Measurements from ENCODE around the gene NECAP2. TPM values are rescaled to one million over a fixed set of nuclear protein-coding genes. Genes with fewer than 3 reads are reported as not detected.
A peak's percentile ranks its signal among the peaks of the same experiment; 100 is the strongest.

The NECAP2 gene
- polyA plus RNA-seq, 3 donors: 78.9 to 223 (median 183) TPM

DNA sequence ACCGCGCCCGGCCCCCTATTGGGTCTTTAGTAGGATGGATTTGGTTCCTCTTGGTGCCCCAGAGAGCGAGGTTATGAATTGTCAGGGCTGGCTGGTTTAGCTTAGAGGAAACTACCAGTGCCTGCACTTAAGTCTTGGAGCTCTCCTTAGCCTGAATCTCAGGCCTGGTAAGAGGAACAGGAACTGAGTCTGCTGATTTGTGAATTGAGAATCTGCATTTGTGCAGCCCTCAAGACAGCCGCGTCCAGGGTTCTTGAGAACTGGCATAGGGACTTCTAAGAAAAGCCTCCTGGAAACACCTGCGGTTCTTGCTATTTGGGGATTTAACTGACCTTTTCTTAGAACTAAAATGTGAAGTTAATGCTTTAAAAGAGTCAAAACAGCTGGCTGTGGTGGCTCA lies 1.7 kb downstream of the NECAP2 start:
- TF ChIP-seq, protein P1, sequence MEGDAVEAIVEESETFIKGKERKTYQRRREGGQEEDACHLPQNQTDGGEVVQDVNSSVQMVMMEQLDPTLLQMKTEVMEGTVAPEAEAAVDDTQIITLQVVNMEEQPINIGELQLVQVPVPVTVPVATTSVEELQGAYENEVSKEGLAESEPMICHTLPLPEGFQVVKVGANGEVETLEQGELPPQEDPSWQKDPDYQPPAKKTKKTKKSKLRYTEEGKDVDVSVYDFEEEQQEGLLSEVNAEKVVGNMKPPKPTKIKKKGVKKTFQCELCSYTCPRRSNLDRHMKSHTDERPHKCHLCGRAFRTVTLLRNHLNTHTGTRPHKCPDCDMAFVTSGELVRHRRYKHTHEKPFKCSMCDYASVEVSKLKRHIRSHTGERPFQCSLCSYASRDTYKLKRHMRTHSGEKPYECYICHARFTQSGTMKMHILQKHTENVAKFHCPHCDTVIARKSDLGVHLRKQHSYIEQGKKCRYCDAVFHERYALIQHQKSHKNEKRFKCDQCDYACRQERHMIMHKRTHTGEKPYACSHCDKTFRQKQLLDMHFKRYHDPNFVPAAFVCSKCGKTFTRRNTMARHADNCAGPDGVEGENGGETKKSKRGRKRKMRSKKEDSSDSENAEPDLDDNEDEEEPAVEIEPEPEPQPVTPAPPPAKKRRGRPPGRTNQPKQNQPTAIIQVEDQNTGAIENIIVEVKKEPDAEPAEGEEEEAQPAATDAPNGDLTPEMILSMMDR (IDR thresholded peaks at IDR 0.05): no peak
- Histone ChIP-seq H3K27ac (ENCODE audit: low read depth in 1 of 2, low read length in 2 of 2) (peak overlapping the region; percentile 69 to 99), H2AFZ (ENCODE audit: insufficient read depth, low read depth, low read length, poor library complexity, severe bottlenecking) (no peak overlapping the region), H3K4me1 (ENCODE audit: control insufficient read depth in 1 of 2, insufficient read depth in 2 of 2, low read length in 2 of 2) (peaks cover 56% of the 10 kb centered on the region in 2 donors), H3K79me2 (ENCODE audit: insufficient read depth, low read length) (peaks cover 55% of the 10 kb centered on the region), H3K27me3 (ENCODE audit: control insufficient read depth in 2 of 2, insufficient read depth in 2 of 2, low read length in 2 of 2) (no peaks in the 10 kb centered on the region), H3K9ac (ENCODE audit: insufficient read depth, low read length, poor library complexity, severe bottlenecking) (no peak overlapping the region), H3K36me3 (replicated peaks in 1 of 2; ENCODE audit: control insufficient read depth in 1 of 2, insufficient read depth in 2 of 2, low read length in 2 of 2) (peaks cover 21 to 29% of the 10 kb centered on the region in 2 donors), H3K4me2 (replicated peaks; ENCODE audit: extremely low read depth, low read length, poor library complexity, severe bottlenecking) (peak overlapping the region; percentile 92), H4K20me1 (ENCODE audit: insufficient read depth, low read length) (peaks cover 54% of the 10 kb centered on the region), H3K9me3 (replicated peaks in 1 of 2; ENCODE audit: control insufficient read depth in 1 of 2, insufficient read depth in 1 of 2, low read length in 2 of 2) (no peaks in the 10 kb centered on the region), H3K4me3 (replicated peaks in 1 of 3; ENCODE audit: low read depth in 2 of 3, low read length in 3 of 3) (peak overlapping the region in 1 of 3 experiments; percentile 100)
- intact Hi-C loops (cut with micrococcal nuclease): loop anchor here in 1 of 2 donors (5.0 kb wide), 1 partner anchor 75 kb away; the partner anchor contains the start of gene SZRD1
- peak overlapping the region; percentile 15 to 56 for H3K4me3 Mint-ChIP-seq
- DNase-seq: peak; percentile 27 to 51 (median 45)
- 76% methylated on average over 6 of the region's 7 CpGs for WGBS (ENCODE audit: insufficient coverage)
- H3K4me1 Mint-ChIP-seq: peaks cover 59% of the 10 kb centered on the region
- H3K27me3 Mint-ChIP-seq (ENCODE audit: low read depth in 3 of 3): peaks cover 0 to 2% (median 1%) of the 10 kb centered on the region in 3 donors
- peaks cover 0 to 3% (median 0%) of the 10 kb centered on the region in 7 donors for H3K9me3 Mint-ChIP-seq
- peaks cover 24 to 43% of the 10 kb centered on the region in 2 donors for H3K36me3 Mint-ChIP-seq
- peak overlapping the region; percentile 41 to 97 (median 74) for H3K27ac Mint-ChIP-seq

- Mint-ChIP-seq H3K4me3 (no peak overlapping the region), H3K4me1 (peaks cover 58% of the 10 kb centered on the region)
- H3K79me2 ChIP-seq (ENCODE audit: insufficient read depth, low read length): peaks cover 61% of the 10 kb centered on the region
These were observed 2.4 kb downstream of the NECAP2 start for GRCh38 chr1:16442941-16443340.

More at GRCh38 chr1:16442941-16443340, 2.4 kb downstream of the NECAP2 start:
- no peaks in the 10 kb centered on the region for H3K9me3 ChIP-seq (replicated peaks in 1 of 2; ENCODE audit: control insufficient read depth in 1 of 2, insufficient read depth in 1 of 2, low read length in 2 of 2)
- peaks cover 56% of the 10 kb centered on the region in 2 donors for H3K4me1 ChIP-seq (ENCODE audit: control insufficient read depth in 1 of 2, insufficient read depth in 2 of 2, low read length in 2 of 2)
- Mint-ChIP-seq H3K27me3 (ENCODE audit: low read depth in 3 of 3) (peaks cover 0 to 2% (median 0%) of the 10 kb centered on the region in 3 donors), H3K27ac (peak overlapping the region; percentile 4 to 93 (median 63)), H3K36me3 (peaks cover 31 to 49% of the 10 kb centered on the region in 2 donors), H3K9me3 (peaks cover 0 to 3% (median 0%) of the 10 kb centered on the region in 7 donors)
- H4K20me1 ChIP-seq (ENCODE audit: insufficient read depth, low read length): peaks cover 61% of the 10 kb centered on the region
- H3K36me3 ChIP-seq (replicated peaks in 1 of 2; ENCODE audit: control insufficient read depth in 1 of 2, insufficient read depth in 2 of 2, low read length in 2 of 2): peaks cover 28 to 36% of the 10 kb centered on the region in 2 donors
- no peaks in the 10 kb centered on the region for H3K27me3 ChIP-seq (ENCODE audit: control insufficient read depth in 2 of 2, insufficient read depth in 2 of 2, low read length in 2 of 2)
- H2AFZ ChIP-seq (ENCODE audit: insufficient read depth, low read depth, low read length, poor library complexity, severe bottlenecking): no peak overlapping the region
- peak overlapping the region; percentile 92 for H3K4me2 ChIP-seq (replicated peaks; ENCODE audit: extremely low read depth, low read length, poor library complexity, severe bottlenecking)
- peak overlapping the region; percentile 11 for H3K9ac ChIP-seq (ENCODE audit: insufficient read depth, low read length, poor library complexity, severe bottlenecking)
- intact Hi-C loops (cut with micrococcal nuclease): loop anchor here in 1 of 2 donors (5.0 kb wide), 1 partner anchor 76 kb away; the partner anchor contains the start of gene SZRD1
- no peak for DNase-seq
- TF ChIP-seq, protein P1 (IDR thresholded peaks at IDR 0.05): no peak
- no CpG with 5 or more reads among the region's 2 CpGs for WGBS (ENCODE audit: insufficient coverage)
- peak overlapping the region in 1 of 3 experiments; percentile 100 for H3K4me3 ChIP-seq (replicated peaks in 1 of 3; ENCODE audit: low read depth in 2 of 3, low read length in 3 of 3)
- peak overlapping the region; percentile 69 to 99 for H3K27ac ChIP-seq (ENCODE audit: low read depth in 1 of 2, low read length in 2 of 2)

All from CD14-positive monocyte (primary cell).